GM21360 (cell line): Measurements from ENCODE around the gene SLC44A2.

Experiments used
- ATAC-seq: cut with Tn5 transposase; IDR thresholded peaks from one replicate; pipeline ENCODE4 v1.9.1; 2021; ENCODE audit warnings: mild to moderate bottlenecking, moderate library complexity; ENCODE audit not compliant: unreplicated experiment

The SLC44A2 gene

DNA sequence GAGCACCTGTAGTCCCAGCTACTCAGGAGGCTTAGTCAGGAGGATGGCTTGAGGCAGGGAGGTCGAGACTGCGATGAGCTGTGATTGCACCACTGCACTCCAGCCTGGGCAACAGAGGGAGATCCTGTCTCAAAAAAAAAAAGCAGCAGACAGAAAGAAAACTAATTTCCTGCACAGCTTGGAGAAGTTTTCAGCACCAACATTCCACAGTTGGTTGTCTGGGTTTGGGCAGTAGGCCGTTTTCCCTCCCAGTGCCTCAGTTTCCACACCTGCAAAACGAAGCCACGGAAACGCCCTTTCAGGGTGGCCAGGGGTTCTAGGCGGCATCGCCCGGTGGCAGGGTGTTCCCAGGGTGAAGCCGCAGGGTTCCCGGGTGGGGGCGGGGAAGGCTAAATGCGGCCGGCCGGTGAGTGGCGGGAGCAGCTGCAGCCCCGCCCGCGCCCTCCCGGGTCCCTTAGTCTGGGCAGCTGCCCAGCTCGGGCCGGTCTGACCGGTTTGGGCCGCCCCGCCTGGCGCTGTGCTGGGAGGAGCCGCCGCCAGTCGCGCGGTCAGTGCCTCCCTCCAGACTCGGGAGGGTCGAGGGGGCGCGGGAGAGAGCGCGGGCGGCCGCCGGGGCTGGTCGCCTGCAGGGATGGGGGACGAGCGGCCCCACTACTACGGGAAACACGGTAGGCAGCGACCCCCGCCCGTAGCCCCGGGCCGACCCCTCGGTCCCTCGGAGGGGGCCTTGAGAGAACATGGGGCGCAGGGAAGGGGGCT, at the start of gene SLC44A2:
TSS of gene SLC44A2 (plus strand) at position 551 of the 759 bp plus-strand sequence. CDS start at position 632, 81 bp downstream.
- no peak for ATAC-seq

DNA sequence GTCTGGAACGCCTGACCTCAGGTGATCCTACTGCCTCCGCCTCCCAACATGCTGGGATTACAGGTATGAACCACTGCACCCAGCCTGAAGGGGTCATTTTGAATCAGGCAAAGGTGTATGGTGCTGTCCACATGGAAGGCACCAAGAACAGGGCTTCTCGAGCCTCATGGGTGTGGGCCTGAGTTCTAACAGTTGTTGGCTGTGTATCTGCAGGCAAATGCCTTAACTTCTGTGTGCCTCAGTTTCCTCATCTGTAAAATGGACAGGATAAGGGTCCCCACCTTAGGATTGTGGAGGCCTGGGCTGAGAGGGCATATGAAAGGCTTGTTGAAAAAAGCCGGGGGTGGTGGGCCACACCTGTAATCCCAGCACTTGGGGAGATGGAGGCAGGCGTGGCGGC, 47.4 kb upstream of the SLC44A2 start:
- no peak for ATAC-seq

DNA sequence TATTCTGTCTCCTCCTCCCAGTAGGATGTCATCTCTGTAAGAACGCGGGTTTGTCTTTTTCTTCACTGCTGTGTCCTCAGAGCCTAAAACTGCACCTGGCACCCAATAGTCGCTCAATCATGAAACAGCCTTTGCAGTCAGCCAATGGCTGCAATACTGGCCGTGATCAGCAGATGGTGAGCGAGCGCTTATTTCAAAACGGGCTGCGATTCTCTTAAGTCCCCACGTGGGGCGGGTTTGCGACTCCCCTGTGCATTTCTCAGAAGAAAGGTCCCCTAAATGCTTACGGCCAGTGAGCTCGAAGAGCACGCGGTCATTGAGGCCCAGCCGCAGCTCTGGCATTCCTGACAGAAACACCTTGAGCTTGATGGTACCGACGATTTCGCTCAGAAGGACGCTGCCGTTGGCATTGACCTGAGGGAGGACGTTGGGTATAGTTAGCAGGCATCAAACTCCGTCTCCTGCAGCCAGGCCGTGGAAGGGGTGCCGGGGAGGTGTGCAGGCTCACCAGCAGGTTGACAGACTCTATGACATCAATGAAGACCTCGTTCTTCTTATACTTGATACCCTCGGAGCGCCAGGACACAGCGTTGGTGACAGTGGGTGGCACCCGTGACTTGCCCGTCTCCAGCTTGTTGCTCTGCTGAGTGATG, 44.2 kb upstream of the SLC44A2 start:
- ATAC-seq, result no peak

DNA sequence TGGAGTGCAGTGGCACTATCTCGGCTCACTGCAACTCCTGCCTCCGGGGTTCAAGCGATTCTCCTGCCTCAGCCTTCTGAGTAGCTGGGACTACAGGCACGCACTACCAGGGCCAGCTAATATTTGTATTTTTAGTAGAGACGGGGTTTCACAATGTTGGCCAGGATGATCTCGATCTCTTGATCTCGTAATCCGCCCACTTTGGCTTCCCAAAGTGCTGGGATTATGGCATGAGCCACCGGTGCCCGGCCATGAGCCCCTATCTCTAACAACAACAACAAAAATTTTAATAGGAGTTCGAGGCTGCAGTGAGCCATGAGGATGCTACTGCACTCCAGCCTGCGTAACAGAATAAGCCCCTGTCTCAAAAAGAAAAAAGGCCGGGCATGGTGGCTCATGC, 43.3 kb upstream of the SLC44A2 start:
- ATAC-seq, result no peak

DNA sequence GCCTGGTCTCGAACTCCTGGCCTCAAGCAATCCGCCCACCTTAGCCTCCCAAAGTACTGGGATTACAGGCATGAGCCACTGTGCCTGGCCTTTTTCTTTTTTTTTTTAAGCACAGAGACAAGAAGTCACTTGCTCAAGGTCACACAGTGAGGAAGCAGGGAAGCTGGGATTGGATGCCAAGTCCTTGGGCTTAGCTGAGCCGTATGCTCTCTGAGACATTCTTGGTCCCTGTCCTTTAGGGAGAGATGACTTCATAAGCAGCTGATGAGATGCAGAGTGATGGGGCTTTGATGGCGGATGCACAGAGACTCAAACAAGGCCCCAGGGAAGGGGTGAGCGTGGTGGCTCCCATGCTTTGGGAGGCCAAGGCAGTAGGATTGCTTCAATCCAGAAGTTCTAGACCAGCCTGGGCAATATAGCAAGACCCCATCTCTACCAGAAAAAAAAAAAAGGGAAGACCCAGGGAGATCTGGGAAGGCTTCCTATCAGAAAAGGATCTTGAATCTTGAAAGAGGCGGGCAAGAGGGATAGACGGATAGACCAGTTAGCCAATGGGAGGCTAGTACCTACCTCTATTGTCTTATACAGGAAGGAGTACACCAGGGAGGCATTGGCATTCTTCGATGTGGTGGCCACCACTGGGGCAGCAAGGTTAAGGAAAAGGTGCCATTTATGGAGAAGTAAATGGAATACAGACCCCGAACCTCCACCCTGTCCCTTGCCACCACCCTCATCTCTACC, 42.1 kb upstream of the SLC44A2 start:
- no peak for ATAC-seq

DNA sequence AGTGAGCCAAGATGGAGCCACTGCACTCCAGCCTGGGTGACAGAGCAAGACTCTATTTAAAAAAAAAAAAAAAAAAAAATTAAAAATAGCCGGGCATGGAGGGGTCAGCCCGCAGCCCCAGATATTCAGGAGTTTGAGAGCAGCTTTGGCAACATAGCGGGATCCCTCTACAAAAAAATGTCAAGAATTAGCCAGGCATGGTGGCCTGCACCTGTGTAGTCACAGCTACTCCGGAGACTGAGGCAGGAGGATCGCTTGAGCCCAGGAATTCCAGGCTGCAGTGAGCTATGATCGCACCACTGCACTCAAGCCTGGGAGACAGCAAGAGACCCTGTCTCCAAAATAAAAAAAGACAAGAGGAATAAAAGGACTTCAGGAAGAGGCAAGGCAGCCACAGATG, 39.0 kb upstream of the SLC44A2 start:
- no peak for ATAC-seq

DNA sequence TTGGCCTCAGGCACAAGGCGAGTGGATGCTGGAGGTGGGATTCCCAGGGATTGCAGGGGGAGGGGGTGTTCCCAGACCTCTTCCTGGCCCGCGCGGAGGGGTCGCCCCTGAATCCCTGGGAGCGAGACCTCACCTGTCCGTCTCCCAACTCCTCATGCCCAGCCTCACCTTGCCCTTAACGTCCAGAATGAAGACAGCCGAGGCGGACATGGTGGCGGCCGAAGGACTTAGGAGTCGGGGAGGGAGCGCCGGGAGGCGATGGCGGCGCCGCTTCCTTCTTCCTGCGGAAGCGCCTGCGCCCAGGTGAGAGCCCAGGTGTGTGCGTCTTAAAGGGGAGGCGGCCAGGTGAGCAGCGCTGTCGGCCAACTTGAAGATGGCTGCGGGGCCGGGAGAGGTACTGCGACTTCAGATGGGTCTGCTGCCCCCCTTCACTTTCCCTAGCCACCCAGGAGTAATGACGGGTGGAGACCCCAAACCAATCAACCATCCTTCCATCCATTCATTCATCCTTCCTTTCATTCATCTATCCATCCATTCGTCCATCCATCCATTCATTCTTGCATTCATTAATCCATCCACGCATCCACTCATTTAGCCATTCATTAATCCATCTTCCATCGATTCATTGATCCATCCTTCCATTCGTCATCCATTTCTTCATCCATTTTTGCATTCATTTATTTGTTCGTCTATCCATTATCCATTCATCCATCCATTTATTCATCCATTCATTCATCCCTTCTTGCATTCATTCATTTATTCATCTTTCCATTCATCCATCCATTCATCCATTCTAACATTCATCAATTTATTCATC, 38.1 kb upstream of the SLC44A2 start, which contains the start of gene AP1M2:
TSS of gene AP1M2 (minus strand) at position 291 of the 817 bp plus-strand sequence. CDS start at position 210, 81 bp downstream.
- no peak for ATAC-seq

DNA sequence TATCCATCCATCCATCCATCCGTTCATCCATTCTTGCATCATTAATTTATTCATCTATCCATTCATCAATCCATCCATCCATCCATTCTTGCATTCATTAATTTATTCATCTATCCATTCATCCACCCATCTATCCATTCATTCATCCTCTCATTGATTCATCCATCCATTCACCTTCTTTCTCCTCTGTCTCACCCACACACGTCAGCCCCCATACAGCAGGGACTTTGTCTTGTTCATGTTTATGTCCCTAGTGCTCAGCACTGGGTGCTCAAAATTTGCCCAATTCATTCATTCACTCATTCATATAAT, 37.6 kb upstream of the SLC44A2 start:
- no peak for ATAC-seq

DNA sequence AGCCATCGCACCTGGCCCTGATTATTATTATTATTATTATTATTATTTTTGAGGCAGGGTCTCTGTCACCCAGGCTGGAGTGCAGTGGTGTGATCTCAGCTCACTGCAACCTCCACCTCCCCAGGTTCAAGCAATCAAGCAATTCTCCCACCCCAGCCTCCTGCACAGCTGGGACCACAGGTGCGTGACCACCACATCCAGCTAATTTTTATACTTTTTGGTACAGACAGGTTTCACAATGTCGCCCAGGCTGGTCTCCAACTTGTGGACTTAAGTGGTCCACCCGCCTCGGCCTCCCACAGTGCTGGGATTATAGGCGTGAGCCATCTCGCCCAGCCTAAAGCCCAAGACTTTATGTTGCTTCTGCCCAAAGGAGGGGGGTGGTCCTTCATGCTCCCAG, 32.2 kb upstream of the SLC44A2 start:
- no peak for ATAC-seq

DNA sequence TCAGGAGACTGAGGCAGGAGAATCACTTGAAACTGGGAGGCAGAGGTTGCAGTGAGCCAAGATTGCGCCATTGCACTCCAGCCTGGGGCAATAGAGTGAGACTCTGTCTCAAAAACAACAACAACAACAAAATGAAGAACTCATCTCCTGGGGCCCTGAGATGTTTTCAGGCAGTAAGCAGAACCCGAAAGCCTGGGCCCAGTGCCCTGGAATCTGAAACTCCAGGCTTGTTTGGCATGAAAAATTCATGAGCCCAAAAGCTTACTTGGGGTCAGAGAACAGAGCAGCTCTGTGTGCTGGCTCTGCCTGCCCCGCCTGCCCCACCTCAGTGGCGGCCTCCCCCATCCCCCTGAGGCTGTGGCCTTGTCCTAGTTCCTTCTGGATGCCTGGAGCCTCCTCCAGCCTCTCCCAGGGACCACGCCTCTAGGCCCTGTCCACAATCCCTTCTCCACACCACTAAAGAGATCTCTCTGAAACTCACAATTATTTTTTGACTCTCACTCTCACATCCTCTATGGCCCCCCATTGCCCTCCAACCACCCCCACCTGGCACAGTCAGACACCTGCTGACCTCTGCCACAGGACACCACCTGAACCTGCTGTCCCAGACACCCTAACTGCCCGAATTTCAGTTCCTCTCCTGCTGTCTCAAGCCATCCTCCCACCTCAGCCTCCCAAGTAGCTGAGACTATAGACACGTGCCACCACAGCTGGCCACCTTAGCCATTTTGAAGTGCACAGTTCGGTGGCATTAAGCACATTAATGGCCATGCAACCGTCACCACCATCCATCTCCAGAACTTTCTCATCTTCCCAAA, 31.3 kb upstream of the SLC44A2 start:
- no peak for ATAC-seq

DNA sequence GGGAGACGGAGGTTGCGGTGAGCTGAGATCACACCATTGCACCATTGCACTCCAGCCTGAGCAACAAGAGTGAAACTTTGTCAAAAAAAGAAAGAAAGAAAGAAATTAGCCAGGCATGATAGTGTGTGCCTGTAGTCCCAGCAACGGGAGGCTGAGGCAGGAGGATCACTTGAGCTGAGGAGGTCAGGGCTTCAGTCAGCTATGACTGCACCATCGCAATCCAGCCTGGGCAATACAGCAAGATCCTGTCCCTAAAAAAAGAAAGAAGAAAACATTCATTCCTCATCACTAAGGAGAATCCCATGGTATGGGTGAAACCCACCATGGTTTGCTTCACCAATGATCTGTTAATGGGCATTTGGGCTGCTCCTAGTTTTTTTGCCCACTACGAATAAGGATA, 25.2 kb upstream of the SLC44A2 start:
- no peak for ATAC-seq

DNA sequence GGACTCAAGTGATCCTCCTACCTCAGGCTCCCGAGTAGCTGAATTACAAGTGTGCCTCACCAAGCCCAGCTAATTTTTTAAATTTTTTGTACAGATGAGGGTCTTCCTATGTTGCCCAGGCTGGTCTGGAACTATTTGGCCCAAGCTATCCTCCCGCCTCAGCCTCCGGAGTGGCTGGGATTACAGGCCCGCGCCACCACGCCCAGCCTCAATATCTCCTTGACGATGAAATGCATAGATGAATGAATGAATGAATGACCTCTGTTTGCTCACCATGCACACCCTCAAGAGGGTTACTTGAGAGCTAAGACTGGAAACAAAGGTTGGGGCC, 23.4 kb upstream of the SLC44A2 start:
- no peak for ATAC-seq

DNA sequence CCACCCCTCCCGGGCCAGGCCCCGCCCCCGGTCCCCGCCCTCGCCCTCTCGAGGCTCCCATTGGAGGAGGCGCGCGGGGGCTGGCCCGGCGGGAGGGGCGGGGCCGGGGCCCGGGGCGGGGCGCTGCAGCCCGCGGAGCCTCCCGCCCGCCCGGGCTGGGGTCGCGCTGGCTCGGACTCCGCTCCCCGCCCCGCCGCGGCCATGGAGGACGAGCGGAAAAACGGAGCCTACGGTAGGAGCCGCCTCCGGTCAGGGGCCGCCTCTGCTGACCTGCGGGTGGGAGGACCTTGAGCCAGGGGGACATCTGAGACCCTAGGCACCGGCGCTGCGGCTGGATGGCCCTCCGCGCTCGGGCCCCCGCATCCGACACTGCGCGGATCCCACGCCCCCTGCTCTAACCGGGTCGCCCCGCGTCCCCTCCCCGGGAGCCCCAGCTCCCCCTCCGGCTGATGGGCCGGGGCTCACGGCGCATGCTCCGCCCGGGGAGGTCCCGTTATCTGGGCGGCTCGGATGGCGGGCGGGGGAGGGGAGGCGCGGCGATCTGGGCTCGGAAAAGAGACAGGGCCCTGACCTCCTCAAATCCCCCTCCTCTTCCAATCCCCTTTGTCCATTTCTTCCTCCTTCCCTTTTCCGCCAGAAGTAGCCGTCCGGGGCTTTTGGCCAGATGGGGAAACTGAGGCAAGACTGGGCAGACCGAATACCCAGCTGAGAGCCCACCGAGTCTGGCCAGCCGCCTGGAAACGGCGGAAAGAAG, 22.8 kb upstream of the SLC44A2 start:
- ATAC-seq, result no peak

DNA sequence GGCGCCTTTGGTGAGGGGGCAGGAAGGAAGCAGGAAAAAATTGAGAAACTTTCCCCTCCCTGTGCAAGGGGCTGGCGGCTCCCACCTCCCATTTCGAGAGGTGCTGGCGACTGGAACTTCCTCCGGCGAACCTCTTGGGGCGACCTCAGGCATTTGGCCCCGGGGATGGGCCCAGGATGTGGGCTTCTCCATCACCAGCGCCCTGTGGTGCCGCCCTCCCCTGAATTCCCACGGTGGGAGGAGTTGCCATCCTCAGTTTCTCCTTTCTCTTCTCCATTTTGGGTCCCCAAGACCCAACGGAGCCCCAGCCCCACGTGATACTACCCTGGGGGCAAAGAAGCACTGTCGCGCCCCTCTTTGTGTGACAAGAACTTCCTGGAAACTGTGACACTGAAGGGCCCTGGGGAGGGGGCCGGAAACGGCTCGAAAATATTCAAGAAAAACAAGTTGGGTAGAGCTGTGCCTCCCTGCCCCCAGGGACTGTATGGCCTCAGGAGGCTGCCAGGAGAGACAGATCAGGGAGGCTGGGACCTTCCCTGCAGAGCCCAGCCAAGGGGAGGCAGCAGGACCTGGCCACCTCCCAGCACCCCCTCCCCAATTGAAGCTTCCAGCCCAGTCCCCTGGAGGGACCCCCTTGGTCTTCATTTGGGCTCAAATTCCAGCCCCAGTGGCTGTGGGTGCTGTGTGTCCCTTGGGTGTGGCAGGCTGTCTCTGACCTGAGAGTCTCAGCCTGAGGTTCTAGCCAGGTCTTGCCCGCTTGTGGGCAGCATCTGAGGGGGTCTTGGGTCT, 22.1 kb upstream of the SLC44A2 start:
- no peak for ATAC-seq

DNA sequence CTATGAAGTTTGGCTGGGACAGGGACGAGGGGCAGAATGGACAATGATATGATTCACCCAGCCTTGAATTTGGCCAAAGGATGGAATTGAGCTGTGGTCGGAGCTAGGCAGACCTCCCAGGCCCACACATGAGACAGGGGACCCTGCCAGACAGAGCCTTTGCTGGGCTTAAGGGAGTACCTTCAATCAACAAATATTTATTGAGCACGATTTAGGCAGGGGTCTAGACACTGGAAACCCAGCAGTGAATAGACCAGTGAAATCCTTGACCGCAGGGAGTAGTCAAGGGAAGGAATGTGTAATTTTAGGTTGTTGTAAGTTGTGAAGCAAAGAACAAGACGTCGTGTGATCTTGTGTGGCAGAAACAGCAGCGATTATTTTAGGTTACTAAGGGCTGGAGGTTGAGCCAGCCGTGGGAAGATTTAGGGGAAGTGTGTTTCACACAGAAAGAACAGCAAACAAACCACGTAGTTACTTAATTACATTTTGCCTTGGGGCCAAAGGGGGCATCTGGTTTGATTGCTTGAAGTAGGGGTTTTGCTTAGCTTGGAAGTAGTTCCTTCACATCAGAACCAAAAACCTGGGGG, 21.4 kb upstream of the SLC44A2 start:
- no peak for ATAC-seq

DNA sequence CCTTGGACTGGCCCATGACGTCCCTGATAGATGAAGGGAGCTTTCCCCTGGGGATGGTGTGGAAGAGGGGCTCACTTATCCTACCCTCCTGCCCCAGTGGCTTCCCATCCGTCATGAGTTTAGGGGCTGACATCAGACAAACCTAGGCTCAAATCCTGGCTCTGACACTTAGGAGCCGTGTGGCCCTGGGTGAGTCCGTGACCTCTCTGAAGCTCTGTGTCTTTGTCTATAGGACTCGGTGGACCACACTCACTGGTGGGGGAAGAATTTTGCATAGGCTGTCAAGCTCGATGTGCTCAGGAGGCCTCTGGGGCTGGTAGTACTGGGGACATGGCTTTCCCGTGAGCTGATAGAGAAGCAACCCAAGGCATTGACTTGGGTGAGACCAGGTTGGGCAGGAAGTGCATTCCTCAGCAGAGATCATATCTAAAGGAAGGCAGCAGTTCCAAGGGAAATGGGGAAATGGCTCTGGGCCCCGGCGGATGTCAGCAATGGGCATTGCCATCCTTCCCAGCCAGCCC, 20.8 kb upstream of the SLC44A2 start:
- no peak for ATAC-seq

DNA sequence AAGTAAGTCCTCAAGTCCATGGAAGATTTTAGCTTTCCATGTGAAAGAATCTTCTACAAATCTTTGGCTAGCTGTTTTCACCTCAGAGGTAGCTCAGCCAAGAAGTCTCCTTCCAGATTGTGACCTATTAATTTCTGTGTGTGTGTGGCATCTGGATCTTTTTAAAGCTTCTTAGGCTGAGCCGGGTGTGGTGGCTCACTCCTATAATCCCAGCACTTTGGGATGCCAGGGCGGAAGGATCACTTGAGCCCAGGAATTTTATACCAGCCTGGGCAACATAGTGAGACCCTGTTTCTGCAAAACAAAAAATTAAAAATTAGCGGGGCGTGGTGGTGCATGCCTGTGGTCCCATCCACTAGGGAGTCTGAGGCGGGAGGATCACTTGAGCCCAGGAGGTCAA, 13.4 kb upstream of the SLC44A2 start:
- no peak for ATAC-seq

DNA sequence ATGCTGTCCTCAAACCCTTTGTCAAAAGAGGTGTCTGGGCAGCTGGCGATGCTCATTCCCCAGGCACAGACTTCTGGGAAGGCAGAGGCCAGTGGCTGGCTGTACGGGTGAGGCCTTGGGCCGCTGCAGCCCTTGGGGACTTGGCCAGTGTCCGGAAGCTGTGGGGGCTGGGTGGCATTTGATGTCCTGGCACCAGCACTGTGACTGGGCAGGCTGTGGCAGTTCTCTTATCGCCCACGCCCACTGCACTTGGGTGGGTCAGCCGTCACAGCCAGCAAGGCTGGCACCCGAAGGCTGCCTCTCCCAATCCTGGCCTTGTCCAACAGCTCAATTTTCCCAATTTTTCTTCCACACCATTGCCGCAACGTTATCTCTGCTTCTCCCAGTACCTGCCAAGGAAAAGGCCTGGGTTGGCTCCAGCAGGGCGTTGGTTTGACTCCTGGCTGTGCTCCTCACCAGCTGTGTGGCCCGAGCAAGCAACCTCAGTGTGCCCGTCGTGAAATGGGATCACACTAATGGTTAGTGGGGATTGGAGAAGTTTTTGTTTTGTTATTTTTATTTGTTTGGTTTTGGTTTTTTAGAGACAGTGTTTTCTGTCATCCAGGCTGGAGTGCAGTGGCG, 12.7 kb upstream of the SLC44A2 start:
- no peak for ATAC-seq
